ENCODE measurements around the gene FLAD1.
"Not testable (repeated sequence)": the region's sequence is repeated elsewhere in the genome, so short reads cannot be mapped to it uniquely, and the experiment has no call there.

Gene FLAD1

DNA sequence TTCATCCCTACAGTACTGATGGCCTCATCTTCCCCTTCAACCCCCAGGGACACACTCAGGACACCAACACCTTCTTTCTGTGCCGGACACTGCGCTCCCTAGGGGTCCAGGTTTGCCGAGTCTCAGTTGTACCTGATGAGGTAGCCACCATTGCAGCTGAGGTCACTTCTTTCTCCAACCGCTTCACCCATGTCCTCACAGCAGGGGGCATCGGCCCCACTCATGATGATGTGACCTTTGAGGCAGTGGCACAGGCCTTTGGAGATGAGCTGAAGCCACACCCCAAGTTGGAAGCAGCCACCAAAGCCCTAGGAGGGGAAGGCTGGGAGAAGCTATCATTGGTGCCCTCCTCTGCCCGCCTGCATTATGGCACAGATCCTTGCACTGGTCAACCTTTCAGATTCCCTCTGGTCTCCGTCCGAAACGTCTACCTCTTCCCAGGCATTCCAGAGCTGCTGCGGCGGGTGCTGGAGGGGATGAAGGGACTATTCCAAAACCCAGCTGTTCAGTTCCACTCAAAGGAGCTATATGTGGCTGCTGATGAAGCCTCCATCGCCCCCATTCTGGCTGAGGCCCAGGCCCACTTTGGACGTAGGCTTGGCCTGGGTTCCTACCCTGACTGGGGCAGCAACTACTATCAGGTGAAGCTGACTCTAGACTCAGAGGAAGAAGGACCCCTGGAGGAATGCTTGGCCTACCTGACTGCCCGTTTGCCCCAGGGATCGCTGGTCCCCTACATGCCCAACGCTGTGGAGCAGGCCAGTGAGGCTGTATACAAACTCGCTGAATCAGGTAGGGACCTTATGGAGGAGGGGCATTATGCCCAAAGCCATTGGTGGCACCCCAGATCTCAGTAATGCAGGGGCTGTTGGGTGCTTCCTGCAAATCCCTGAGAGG, 5.2 kb downstream of the FLAD1 start:
- DNase-seq (ENCODE audit: low read depth in 2 of 2) = no peak

DNA sequence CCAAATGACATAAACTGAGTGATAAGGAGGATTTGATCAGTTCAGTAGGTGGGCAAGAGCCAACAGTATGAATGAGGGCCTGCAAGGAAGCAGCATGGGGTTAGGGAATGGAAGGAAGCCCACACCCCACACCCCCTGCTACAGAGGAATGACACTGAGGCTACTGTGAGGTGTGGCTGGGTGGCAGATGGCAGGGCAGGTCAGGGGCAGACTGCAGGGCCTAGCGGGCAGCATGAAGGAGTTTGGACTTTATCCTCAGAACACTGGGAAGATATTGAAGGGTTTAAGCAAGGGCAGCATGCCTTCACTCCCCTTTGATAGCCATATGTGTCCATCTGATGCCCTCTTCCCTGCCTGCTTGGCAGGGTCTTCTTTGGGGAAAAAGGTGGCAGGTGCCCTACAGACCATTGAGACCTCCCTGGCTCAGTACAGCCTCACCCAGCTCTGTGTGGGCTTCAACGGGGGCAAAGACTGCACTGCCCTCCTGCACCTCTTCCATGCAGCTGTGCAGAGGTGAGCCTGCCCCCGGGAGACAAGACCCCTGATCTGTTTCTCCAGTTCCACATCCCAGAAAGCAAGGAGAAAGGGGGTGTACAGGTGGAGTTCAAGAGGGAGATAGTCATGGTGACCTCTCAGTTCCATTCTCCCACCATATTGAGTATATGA, 6.2 kb downstream of the FLAD1 start:
- no peak for DNase-seq (ENCODE audit: low read depth in 2 of 2)

DNA sequence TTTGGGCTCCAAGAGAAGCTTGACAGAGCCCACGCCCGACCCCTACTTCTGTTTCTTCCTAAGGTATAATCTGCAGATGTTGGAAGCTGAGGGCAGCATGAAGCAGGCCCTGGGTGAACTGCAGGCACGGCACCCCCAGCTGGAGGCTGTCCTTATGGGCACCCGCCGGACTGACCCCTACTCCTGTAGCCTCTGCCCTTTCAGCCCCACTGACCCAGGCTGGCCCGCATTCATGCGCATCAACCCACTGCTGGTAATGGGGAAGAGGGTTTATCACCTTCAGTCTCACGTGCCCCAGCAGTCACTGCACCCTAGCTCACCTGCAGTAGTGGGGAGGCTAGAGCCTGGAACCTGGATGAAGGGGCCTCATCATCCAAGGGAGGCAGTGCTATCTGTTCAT, 7.1 kb downstream of the FLAD1 start:
- no peak for DNase-seq (ENCODE audit: low read depth in 2 of 2)

DNA sequence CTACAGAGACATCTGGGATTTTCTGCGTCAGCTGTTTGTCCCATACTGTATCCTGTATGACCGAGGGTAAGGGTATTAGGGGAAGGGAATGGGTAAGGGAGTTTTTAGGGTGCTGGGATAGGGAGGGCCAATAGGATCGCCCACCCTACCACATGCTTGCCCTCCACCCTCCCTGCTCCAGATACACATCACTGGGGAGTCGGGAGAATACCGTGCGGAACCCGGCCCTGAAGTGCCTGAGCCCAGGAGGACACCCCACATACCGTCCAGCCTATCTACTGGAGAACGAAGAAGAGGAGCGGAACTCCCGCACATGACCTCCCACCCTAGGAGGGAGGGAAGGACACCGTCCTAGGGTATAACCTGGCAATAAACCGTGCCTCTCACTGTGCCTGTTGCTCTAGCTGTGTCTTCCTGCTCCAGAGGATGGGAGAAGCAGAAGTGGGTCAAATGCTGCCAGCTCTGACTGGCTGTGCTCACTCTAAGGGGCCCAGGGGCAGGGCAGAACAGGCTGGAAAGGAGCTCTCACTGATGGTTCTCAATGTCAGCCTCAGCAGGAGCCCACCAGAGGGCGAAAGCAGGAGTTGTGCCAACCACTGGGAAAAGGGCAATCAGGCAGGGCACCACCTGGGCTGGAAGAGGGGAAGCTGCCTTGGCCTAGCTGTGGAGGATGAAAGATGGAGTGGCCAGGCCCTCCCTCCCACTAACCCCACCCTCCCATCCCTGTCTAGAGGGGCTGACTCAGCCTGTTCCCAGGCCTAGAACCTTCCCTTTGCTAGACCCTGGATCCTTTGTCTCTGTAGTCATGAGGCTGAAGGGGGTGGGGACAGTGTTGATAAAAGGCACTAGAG, 9.8 kb downstream of the FLAD1 start:
- no peak for DNase-seq (ENCODE audit: low read depth in 2 of 2)

DNA sequence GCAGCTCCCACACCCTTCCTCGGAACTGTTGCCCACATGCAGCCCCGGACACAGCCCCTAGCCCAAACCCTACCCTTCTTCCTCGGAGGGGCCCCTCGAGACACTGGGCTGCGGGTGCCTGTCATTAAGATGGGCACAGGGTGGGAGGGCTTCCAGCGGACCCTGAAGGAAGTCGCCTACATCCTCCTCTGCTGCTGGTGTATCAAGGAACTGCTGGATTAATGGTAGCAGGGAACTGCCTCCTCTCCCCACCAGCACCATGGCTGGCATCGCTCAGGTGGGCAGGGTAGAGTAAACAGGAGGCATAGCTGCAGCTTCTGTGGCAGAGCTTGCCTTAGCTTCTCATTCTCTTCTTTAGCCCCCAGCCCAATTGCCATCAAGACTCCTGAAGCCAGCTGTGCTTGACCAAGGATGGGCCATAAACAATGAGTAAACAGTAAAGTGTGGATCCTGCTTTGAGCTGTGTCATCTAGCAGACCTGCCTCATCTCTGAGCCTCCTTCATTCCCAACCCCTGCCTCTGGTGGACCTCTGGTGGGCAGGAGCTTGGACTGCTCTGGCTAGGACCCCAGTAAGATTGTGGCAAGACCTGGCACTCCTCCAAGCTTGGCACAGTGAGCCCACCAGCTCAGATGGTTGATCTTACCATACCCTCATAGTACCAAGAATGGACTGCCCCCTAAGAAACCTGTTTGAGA, 10.6 kb downstream of the FLAD1 start, which contains the start of gene LENEP:
Gene LENEP (plus strand): TSS at position 15 of the 697 bp plus-strand sequence. CDS start 22 bp downstream, at position 37.
- no peak for DNase-seq (ENCODE audit: low read depth in 2 of 2)

DNA sequence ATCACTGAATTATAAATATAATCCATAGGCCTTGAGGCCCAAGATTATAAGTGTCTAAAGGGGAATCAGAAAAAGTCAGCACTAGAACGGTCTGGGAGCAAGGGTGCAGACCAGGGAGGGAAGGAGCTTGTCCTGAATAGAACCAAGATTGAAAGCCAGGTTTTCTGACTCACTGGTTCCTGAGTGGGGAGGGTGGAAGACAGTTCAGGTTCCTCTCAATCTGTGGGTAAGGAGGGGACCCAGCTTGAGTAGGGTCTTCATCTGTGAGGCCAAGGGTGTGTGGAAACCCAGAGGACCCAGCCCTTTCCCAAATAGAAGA, 11.1 kb downstream of the FLAD1 start:
- no peak for DNase-seq (ENCODE audit: low read depth in 2 of 2)

DNA sequence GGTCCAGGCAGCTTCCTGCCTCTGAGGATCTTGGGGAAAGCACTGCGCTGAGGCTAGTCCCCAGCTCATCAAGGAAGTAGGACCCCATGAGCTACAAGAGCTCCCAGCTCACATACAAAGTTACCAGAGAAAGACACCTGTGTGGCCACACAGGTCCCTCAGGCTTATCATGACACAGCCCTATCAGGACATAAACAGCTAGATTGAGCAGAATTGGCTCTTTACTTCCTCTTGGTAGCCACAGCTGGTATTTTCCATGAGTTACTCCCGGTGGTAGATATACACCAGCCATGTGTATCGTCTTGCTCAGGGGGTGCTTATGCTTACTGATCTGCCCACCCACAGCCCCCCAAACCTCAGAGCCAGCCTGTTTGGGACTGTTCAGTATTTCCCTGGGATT, 11.4 kb downstream of the FLAD1 start:
- no peak for DNase-seq (ENCODE audit: low read depth in 2 of 2)

DNA sequence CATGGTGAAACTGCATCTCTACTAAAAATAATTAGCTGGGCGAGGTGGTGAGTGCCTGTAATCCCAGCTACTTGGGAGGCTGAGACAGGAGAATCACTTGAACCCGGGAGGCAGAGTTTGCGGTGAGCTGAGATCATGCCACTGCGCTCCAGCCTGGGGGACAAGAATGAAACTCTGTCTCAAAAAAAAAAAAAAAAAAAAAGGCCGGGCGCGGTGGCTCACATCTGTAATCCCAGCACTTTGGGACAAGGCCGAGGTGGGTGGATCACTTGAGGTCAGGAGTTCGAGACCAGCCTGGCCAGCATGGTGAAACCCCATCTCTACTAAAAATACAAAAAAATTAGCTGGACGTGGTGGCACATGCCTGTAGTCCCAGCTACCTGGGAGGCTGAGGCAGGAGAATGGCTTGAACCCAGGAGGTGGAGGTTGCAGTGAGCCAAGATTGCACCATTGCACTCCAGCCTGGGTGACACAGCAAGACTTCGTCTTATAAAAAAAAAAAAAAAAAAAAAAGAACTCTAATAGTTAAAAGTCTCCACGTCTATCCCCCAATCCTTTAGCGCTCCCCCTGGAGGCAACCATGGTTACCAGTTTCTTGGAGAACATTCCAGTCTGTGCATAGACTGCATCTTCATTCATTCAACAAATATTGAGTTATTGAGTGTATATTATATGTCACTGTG, 12.3 kb downstream of the FLAD1 start:
- not testable (repeated sequence) for DNase-seq (ENCODE audit: low read depth in 2 of 2)

DNA sequence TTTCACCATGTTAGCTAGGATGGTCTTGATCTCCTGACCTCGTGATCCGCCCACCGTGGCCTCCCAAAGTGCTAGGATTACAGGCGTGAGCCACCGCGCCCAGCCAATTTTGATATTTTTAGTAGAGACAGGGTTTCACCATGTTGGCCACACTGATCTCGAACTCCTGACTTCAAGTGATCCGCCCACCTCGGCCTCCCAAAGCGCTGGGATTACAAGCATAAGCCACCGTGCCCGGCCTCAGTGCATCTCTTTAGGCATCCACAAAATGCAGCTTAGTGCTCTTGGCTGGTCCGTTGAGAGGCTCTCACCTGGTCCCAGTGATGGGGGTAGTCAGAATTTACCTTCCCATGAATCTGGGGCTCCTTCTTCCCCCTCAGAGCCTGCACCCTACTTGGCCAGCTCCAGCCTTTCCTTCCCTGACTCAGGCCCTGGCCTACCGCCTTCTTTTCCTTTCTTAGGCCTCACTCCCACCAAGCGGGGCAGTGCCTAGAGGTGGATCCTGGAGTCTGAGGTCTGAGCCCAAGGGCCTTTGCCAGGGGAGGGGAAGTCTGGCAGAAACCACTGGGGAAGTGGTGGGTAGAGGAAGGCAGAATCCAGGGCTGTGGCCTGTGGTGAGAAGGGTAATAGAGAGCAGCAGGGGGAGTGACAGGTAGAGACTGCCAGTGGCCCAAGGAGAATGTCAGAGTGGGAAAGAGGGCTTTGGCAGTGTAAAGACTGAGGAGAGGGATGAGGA, 14.0 kb downstream of the FLAD1 start:
- DNase-seq (ENCODE audit: low read depth in 2 of 2) = no peak

DNA sequence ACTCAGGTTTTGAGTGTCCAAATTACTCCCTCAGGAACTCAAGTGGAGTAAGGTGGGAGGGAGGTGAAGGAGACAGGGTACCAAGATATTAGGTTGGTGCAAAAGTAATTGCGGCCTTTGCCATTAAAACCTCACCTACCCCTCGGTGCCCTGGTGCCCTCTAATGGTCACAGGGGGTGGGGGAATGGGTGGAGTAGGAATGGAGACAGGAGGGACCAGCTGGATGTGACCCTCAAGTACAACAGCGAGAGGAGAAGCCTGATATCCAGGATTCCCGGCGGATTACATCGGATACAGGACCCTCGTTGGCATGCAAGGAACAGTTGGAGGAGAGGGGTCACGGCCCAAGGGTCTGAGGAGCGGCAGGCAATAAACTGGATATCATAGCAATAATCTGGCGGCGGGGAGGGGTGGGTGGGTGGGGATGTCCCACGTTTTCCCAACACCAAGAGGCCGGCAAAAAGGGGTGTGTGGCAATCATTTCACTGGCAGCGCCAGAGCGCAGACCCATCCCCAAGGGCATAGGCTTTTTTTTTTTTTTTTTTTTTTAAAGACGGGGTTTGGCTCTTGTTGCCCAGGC, 15.1 kb downstream of the FLAD1 start:
- DNase-seq (ENCODE audit: low read depth in 2 of 2) = no peak

DNA sequence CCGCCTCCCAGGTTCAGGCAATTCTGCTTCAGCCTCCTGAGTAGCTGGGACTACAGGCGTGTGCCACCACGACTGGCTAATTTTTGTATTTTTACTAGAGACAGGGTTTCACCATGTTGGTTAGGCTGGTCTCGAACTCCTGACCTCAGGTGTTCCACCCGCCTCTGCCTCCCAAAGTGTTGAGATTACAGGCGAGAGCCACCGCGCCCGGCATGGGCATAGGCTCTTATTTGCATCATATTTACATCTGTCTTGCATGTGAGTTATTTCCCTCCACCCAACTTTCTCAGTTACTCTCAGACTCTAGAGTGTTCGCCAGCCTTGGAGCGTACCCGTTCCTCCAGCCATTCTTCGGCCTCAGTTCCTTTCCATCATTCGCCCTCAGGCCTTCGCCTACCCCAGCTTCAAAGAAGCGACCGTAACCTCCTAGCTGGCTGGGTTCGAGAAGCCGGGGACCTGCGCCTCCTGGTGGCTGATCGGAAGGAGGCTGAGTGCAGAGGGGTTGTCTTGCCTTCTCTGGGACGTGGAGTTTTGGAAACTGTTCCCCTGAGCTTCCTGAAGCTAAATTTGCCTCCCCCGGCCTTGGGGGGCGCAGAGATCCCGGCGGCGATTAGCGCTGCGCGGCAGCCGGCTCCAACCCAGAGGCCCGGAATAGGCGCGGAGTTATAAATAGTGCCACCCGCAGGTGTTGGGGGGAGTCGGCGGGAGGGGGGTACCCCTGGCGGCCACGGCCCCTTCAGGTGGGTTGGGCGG, 15.8 kb downstream of the FLAD1 start:
- DNase-seq (ENCODE audit: low read depth in 2 of 2) = peak; percentile 67 to 74

DNA sequence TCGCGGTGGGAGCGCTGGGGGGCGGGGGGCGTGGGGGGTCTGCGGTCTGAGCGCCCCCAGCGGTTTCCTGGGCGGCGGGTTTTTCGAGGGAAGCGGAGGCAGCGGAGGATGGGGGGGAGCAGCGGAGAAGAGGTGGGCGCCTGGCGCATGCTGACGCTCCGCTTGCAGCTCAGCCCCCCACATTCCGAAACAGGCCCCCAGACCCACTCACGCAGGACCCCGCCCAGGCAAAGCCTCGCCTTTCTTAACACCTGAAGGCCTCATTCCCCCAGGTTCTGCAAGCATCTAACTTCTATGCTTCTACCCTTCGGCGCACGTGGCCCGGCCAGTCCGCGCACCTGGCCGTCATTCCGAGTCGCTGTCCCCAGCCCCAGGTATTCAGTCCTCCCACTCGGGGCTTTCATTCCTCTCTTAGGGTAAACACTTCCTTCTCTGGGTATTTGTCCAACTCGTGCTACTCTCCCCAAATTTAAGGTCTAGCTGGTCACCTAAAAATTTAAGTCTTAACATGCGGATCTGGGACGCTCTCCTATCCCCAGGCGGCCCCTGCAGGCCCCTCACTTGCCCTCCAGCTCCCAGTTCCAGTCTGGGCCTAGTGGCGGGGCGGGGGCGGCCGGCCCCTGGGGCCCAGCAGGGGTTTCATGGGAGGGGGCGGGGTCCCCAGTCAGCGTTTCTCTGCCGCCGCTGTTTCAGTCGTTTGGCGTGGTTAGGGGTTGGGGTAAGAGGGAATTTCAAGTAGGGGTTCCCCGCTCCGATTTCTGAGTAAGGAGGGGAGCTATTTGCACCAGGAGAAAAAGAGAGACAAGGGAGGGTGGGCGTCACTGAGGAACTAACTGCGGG, 16.6 kb downstream of the FLAD1 start:
- peak in 1 of 2 donors; percentile 67 for DNase-seq (ENCODE audit: low read depth in 2 of 2)

DNA sequence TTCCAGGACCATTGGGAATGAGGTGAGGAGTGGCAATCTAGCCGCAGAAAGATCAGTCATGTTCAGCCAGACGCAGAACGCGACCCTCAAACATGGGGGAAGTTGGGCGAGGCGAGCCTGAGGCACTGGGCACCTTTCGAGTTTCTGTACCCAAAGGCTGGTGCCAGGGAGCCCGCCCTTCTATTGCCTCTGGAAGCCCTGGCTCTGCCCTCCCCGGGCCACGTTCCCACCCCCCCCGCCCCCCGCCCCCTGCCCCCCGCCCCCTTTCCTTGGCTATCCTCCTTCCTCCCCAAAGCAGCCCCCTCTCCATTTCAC, 17.2 kb downstream of the FLAD1 start:
- no peak for DNase-seq (ENCODE audit: low read depth in 2 of 2)

DNA sequence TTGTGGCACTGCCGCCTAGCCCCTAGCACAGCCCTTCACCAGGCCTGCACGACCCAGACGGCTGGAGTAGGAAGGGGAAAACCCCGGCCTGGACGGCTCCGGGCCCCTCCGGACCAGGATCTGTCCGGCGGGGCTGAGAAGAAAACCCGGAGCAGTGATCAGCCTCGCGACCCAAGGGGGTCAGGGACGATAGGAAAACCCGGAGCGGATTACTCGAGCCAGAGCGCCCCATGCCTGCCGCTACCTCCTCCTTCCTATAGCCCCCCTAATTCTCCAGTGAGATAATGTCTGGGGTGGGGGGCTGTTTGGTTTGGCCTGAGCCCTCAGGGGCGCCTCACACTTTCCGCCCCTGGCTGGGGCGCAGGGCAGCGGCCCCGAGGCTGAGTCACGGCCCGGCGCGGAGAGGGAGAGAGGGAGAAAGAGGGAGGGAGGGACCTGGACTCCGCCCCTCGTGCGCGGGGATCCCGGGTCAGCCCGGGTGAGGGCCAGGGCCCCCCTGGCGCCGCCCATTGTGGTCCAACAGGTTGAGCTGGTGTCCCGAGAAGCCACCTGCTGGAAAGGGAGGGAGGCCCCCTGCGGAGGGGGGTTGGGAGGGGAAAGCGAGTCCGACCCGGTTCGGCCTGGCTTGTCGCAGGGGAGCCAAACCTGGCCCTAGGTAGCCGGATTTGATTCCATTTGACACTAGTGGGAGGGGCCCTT, 17.7 kb downstream of the FLAD1 start:
- DNase-seq (ENCODE audit: low read depth in 2 of 2) = peak; percentile 60 to 79

DNA sequence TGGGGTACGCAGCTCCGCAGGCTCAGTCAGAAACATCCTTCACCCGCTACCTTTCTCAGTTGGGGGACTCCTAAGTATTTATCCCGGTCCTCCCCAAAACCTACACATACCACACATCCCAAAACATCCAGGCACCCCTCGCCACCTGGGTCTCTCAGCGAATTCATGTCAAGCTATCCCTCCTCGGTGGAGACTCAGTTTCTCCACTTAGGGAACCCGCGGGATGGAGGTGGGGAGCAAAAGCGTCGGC, 18.2 kb downstream of the FLAD1 start:
- DNase-seq (ENCODE audit: low read depth in 2 of 2) = no peak

DNA sequence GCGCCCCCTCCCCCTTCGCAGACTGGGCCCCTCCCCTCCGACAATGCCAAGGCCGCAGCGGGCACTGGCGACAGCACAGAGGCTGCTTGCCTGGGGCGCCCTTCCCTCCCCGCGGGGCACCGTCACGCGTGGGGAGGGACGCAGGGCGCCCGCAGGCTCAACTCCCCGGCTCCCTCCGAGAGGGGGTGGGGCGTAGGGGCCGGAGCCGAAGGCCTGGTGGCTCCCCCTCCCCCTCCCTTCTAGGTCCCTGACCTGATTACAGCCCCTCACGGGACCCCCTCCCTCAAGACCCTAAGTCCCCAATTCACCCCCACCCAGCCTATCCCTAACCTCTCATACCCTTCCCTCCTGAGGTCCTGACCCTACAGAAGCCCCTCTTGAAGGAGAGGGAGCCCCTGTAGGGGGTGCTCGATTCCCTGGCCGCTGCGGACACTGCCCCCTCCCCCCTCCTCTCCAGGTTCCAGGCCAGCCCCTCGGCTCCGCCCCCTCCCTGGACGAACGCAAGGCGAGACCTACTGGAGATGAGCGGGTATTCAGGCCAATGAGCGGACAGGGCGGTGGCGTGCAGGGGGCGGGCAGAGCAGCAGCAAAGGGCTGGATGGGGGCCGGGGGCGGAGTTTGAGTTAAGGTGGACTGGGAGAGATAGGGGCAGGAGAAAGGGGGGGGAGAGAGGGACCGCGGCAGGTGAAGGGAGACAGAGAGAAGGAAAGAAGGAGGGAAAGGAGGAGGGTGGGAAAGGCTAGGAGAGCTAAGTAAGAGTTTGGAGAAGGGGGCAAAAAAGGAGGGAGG, 18.7 kb downstream of the FLAD1 start:
- peak; percentile 99 for DNase-seq (ENCODE audit: low read depth in 2 of 2)

DNA sequence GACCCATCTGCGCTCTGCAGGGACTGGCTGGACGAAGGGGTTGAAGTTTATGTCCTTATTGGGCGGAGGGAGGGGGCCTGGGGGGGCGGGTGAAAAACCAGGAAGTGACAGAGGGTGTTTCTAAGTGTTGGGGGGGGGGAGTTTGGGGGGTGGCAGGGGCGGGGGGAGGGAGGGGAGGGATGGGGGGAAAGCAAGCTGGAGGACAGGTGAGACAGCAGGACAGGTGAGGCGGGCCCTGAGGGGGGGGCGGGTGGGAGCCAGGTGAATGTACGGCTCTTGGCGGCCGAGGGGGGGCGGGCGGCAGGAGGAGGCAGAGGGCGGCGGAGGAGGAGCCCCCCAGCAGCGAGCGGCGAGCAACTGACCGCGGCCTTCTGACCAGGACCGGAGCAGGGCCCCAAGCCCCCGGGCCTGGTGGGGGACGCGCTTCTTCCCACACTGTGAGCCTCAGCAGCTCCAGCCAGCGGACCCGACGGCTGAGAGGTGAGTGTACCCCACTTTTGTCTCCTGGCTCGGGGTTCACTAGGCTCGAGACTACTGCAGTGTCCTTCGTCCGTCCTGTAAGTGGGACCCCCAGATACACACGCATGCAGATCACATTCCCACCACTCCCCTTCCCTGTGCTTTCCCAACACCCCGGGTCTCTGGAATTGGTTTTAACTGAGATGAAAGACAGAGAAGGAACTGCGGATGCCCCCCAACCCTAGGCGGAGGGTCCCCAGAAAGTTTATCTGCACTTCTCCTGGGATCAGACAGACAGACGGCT, 19.5 kb downstream of the FLAD1 start, which contains the start of gene ZBTB7B:
Gene ZBTB7B (plus strand): TSS at position 339 of the 763 bp plus-strand sequence. CDS start 11,859 bp downstream, outside the sequence.
- DNase-seq (ENCODE audit: low read depth in 2 of 2) = no peak

Data from activated CD4-positive, alpha-beta T cell treated with anti-CD3 and anti-CD28 coated beads for 24 hours (primary cell).